ENCODE measurements around the gene ACTA2.

ACTA2 gene

DNA sequence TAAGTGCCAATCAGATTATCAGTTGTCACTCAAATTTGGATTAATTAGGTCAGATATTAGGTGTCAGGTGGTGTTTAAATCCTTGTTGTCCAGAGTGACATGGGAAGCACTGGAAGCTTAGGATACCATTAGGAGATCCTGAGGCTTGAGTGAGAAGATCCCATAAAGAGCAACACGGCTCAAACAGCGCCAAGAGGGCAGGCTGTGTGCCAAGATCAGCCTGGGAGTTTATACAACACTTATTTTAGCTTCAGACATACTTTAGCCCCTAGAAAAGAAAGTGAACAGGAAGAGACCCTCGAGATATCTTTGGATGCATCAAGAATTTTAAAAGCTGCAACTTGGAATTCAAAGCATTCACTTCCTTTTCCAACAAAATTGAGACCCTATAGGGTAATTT, 14.2 kb upstream of the ACTA2 start:
- TF ChIP-seq, protein P1, sequence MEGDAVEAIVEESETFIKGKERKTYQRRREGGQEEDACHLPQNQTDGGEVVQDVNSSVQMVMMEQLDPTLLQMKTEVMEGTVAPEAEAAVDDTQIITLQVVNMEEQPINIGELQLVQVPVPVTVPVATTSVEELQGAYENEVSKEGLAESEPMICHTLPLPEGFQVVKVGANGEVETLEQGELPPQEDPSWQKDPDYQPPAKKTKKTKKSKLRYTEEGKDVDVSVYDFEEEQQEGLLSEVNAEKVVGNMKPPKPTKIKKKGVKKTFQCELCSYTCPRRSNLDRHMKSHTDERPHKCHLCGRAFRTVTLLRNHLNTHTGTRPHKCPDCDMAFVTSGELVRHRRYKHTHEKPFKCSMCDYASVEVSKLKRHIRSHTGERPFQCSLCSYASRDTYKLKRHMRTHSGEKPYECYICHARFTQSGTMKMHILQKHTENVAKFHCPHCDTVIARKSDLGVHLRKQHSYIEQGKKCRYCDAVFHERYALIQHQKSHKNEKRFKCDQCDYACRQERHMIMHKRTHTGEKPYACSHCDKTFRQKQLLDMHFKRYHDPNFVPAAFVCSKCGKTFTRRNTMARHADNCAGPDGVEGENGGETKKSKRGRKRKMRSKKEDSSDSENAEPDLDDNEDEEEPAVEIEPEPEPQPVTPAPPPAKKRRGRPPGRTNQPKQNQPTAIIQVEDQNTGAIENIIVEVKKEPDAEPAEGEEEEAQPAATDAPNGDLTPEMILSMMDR (IDR thresholded peaks at IDR 0.05; ENCODE audit: borderline replicate concordance, control extremely low read depth, extremely low read depth, insufficient read depth, missing control alignments), result no peak
- no peak for DNase-seq (ENCODE audit: low spot score)
- in situ Hi-C loops (cut with MboI; ENCODE audit: low sequenced_read_pairs, unreplicated experiment), result no loop called here

DNA sequence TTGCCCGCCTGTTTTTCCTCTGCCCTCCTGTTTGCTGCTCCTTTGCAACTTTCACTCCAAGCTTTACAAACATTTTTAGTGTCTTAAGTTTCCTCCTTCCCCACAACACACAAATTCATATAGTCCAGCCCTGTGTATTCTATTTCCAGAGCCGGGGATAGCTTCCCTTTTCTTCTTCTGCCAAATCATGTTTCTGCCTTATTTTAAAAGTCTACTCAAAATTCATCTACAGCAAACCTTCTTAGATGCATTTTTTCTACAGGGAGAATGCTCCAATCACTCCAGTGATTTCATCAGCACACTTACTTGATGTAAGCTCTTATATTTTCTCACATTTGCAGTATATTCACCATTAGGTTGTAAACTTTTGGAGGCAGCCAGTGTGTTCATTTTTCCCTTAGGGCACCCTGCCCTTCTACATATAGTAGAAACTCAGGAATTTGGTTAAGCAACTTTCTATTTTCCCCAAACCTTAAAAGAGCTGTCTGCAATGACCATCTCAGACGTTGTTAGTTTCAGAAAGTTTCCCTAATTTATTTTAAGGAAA, 12.4 kb upstream of the ACTA2 start:
- in situ Hi-C loops (cut with MboI; ENCODE audit: low sequenced_read_pairs, unreplicated experiment), result no loop called here
- TF ChIP-seq, protein P1 (IDR thresholded peaks at IDR 0.05; ENCODE audit: borderline replicate concordance, control extremely low read depth, extremely low read depth, insufficient read depth, missing control alignments), result no peak
- no peak for DNase-seq (ENCODE audit: low spot score)

DNA sequence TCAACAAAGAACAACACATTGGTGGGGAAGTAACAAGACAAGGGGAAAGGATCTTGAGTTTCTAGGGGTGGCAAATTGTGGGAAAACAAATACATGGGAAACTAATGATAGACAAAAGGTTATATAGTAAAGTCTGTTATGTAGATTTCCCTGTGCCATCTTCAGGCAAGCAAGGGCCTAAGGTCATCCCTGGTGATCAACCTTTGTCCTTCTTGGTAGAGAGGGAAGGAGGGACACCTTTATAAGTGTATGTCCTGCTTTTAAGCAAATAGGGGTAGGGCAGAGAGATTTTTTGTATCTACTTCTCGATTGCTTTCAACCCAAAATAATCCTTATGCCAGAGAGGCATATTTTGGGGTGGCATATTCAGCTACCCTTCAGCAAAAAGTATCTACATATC, 11.8 kb upstream of the ACTA2 start:
- in situ Hi-C loops (cut with MboI; ENCODE audit: low sequenced_read_pairs, unreplicated experiment), result no loop called here
- DNase-seq (ENCODE audit: low spot score), result no peak
- TF ChIP-seq, protein P1 (IDR thresholded peaks at IDR 0.05; ENCODE audit: borderline replicate concordance, control extremely low read depth, extremely low read depth, insufficient read depth, missing control alignments), result no peak

DNA sequence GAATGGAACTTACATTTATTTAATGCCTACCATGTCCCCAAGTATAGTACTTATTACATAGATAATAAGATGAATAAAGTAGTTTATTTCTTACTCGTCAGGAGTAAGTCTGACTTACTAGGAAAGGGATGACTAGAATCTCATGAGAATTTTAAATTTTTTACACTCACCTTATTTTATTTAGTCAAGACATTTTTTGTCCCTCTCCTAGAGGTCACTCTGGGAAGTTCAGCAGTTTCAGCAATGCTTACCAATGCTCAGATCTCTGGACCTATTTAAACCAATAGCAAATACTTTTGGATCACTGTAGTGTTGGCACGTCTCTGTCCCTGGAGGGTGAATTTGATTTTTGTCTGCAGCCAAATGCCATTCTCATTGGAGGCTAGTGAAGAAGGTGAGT, 10.7 kb upstream of the ACTA2 start:
- in situ Hi-C loops (cut with MboI; ENCODE audit: low sequenced_read_pairs, unreplicated experiment), result no loop called here
- DNase-seq (ENCODE audit: low spot score), result no peak
- TF ChIP-seq, protein P1 (IDR thresholded peaks at IDR 0.05; ENCODE audit: borderline replicate concordance, control extremely low read depth, extremely low read depth, insufficient read depth, missing control alignments), result no peak

GRCh38 chr10:88962336-88962735, 9.8 kb upstream of the ACTA2 start:
- TF ChIP-seq, protein P1 (IDR thresholded peaks at IDR 0.05; ENCODE audit: borderline replicate concordance, control extremely low read depth, extremely low read depth, insufficient read depth, missing control alignments), result no peak
- in situ Hi-C loops (cut with MboI; ENCODE audit: low sequenced_read_pairs, unreplicated experiment), result no loop called here
- no peak for DNase-seq (ENCODE audit: low spot score)

DNA sequence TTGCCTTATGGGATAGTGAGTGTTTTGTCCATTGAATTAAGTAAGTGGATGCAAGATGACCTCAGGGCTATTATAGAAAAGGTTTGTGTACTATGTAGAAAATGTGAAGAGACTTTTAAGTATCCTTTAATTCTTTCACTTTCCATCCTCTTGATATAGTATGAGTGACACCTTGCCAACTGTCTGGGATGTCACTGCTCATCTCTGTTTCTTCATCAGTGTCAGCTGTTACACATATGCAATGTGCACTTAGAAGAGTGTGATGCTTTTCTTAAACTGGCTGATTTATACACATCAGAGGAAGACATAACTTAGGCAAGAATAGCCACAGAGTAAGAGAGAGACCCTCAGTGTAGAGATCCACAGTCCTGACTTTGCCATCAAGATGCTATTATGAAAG, 8.7 kb upstream of the ACTA2 start:
- DNase-seq (ENCODE audit: low spot score), result no peak
- TF ChIP-seq, protein P1 (IDR thresholded peaks at IDR 0.05; ENCODE audit: borderline replicate concordance, control extremely low read depth, extremely low read depth, insufficient read depth, missing control alignments), result no peak
- in situ Hi-C loops (cut with MboI; ENCODE audit: low sequenced_read_pairs, unreplicated experiment), result no loop called here

GRCh38 chr10:88960802-88961201, 8.2 kb upstream of the ACTA2 start:
- in situ Hi-C loops (cut with MboI; ENCODE audit: low sequenced_read_pairs, unreplicated experiment), result no loop called here
- TF ChIP-seq, protein P1 (IDR thresholded peaks at IDR 0.05; ENCODE audit: borderline replicate concordance, control extremely low read depth, extremely low read depth, insufficient read depth, missing control alignments), result no peak
- no peak for DNase-seq (ENCODE audit: low spot score)
